Erythroblast (primary cell): Measurements from ENCODE around the gene TREML2.

Experiments
- GATA1 ChIP-seq: IDR thresholded peaks from 2 replicates; pipeline ENCODE4 v1.6.1; 2011; ENCODE audit warnings: low read depth, mild to moderate bottlenecking, control low read depth, low read length, moderate library complexity
- POLR2A ChIP-seq: IDR thresholded peaks from 2 replicates; pipeline ENCODE4 v1.6.1; 2011; ENCODE audit warnings: mild to moderate bottlenecking, low read length

- no peak for TF ChIP-seq POLR2A
- no peak for TF ChIP-seq GATA1
Observed at GRCh38 chr6:41161380-41161779, 39.6 kb downstream of the TREML2 start.
